NCI-H774 (cell line): ENCODE results near the gene MPDU1.
"Not testable (repeated sequence)": the region's sequence is repeated elsewhere in the genome, so short reads cannot be mapped to it uniquely, and the experiment has no call there.

Experiments
- DNase-seq: peaks from one replicate; lab custom pipeline; 2025; lab: John Stamatoyannopoulos, UW

The MPDU1 gene

GRCh38 chr17:7580604-7581575 is 2.8 kb upstream of the MPDU1 start:
- DNase-seq: no peak

GRCh38 chr17:7582396-7583252 is 1.0 kb upstream of the MPDU1 start:
- no peak for DNase-seq

GRCh38 chr17:7586673-7587419 is 3.2 kb downstream of the MPDU1 start:
- no peak for DNase-seq

- DNase-seq: no peak
Measured at GRCh38 chr17:7587420-7588151, 3.9 kb downstream of the MPDU1 start.

- no peak for DNase-seq
Measured at GRCh38 chr17:7588553-7589203, 5.0 kb downstream of the MPDU1 start.

- DNase-seq: no peak
Measured at GRCh38 chr17:7589204-7589868, 5.7 kb downstream of the MPDU1 start.

- no peak for DNase-seq
Measured at GRCh38 chr17:7589891-7590691, 6.4 kb downstream of the MPDU1 start, which contains the start of gene SOX15. TSS of gene SOX15 (minus strand) at chr17:7590094. CDS start at chr17:7589676, 418 bp downstream.

- no peak for DNase-seq
Measured at GRCh38 chr17:7590743-7591142, 7.1 kb downstream of the MPDU1 start.

GRCh38 chr17:7591596-7591995 is 7.9 kb downstream of the MPDU1 start:
- DNase-seq: no peak

- no peak for DNase-seq
Measured at GRCh38 chr17:7592422-7593021, 8.9 kb downstream of the MPDU1 start.

- no peak for DNase-seq
Measured at GRCh38 chr17:7593296-7593695, 9.6 kb downstream of the MPDU1 start.

- not testable (repeated sequence) for DNase-seq
Measured at GRCh38 chr17:7597561-7597960, 13.9 kb downstream of the MPDU1 start.

- no peak for DNase-seq
Measured at GRCh38 chr17:7606280-7606679, 22.6 kb downstream of the MPDU1 start.

- no peak for DNase-seq
Measured at GRCh38 chr17:7610641-7611040, 27.0 kb downstream of the MPDU1 start.

- DNase-seq: no peak
Measured at GRCh38 chr17:7611635-7612293, 28.1 kb downstream of the MPDU1 start.

- no peak for DNase-seq
Measured at GRCh38 chr17:7612294-7612640, 28.6 kb downstream of the MPDU1 start.

- no peak for DNase-seq
Measured at GRCh38 chr17:7613769-7614424, 30.2 kb downstream of the MPDU1 start.
